ENCODE data around the gene RXRA. TPM values are rescaled to one million over a fixed set of nuclear protein-coding genes. Genes with fewer than 3 reads are reported as not detected.
A peak's percentile ranks its signal among the peaks of the same experiment; 100 is the strongest.

The RXRA gene
- polyA plus RNA-seq, 3 donors, result 15.8 to 91.0 (median 23.2) TPM

- no peak overlapping the region for H3K27ac Mint-ChIP-seq
- Histone ChIP-seq H3K9ac (ENCODE audit: insufficient read depth, low read length, poor library complexity, severe bottlenecking) (no peak overlapping the region), H4K20me1 (ENCODE audit: insufficient read depth, low read length) (no peaks in the 10 kb centered on the region), H3K79me2 (ENCODE audit: insufficient read depth, low read length) (no peaks in the 10 kb centered on the region), H3K27ac (ENCODE audit: low read depth in 1 of 2, low read length in 2 of 2) (no peak overlapping the region), H3K4me2 (replicated peaks; ENCODE audit: extremely low read depth, low read length, poor library complexity, severe bottlenecking) (no peak overlapping the region), H3K36me3 (replicated peaks in 1 of 2; ENCODE audit: control insufficient read depth in 1 of 2, insufficient read depth in 2 of 2, low read length in 2 of 2) (no peaks in the 10 kb centered on the region), H3K4me1 (ENCODE audit: control insufficient read depth in 1 of 2, insufficient read depth in 2 of 2, low read length in 2 of 2) (peaks cover 7 to 9% of the 10 kb centered on the region in 2 donors), H3K9me3 (replicated peaks in 1 of 2; ENCODE audit: control insufficient read depth in 1 of 2, insufficient read depth in 1 of 2, low read length in 2 of 2) (no peaks in the 10 kb centered on the region), H3K27me3 (ENCODE audit: control insufficient read depth in 2 of 2, insufficient read depth in 2 of 2, low read length in 2 of 2) (peaks cover 0 to 17% of the 10 kb centered on the region in 2 donors), H3K4me3 (replicated peaks in 1 of 3; ENCODE audit: low read depth in 2 of 3, low read length in 3 of 3) (no peak overlapping the region), H2AFZ (ENCODE audit: insufficient read depth, low read depth, low read length, poor library complexity, severe bottlenecking) (no peak overlapping the region)
- intact Hi-C loops (cut with micrococcal nuclease), result no loop called here
- no peaks in the 10 kb centered on the region for H3K36me3 Mint-ChIP-seq
- DNase-seq, result no peak
- H3K4me3 Mint-ChIP-seq, result peak overlapping the region in 1 of 2 donors; percentile 53
- H3K27me3 Mint-ChIP-seq (ENCODE audit: low read depth in 3 of 3), result peaks cover 29 to 60% (median 34%) of the 10 kb centered on the region in 3 donors
- TF ChIP-seq CTCF (IDR thresholded peaks at IDR 0.05), result no peak
- peaks cover 0 to 2% (median 0%) of the 10 kb centered on the region in 7 donors for H3K9me3 Mint-ChIP-seq
- H3K4me1 Mint-ChIP-seq, result peaks cover 11% of the 10 kb centered on the region
- WGBS (ENCODE audit: insufficient coverage), result 93% methylated on average over 14 of the region's 15 CpGs
Measured at GRCh38 chr9:134285215-134285845, 40.9 kb upstream of the RXRA start.

GRCh38 chr9:134286471-134287245, 39.6 kb upstream of the RXRA start:
- WGBS (ENCODE audit: insufficient coverage), result 19% methylated on average over 25 of the region's 27 CpGs
- Histone ChIP-seq H4K20me1 (ENCODE audit: insufficient read depth, low read length) (no peaks in the 10 kb centered on the region), H3K36me3 (replicated peaks in 1 of 2; ENCODE audit: control insufficient read depth in 1 of 2, insufficient read depth in 2 of 2, low read length in 2 of 2) (no peaks in the 10 kb centered on the region), H3K79me2 (ENCODE audit: insufficient read depth, low read length) (no peaks in the 10 kb centered on the region), H2AFZ (ENCODE audit: insufficient read depth, low read depth, low read length, poor library complexity, severe bottlenecking) (peak overlapping the region; percentile 71), H3K9ac (ENCODE audit: insufficient read depth, low read length, poor library complexity, severe bottlenecking) (peak overlapping the region; percentile 23), H3K4me2 (replicated peaks; ENCODE audit: extremely low read depth, low read length, poor library complexity, severe bottlenecking) (peak overlapping the region; percentile 13), H3K27ac (ENCODE audit: low read depth in 1 of 2, low read length in 2 of 2) (no peak overlapping the region), H3K27me3 (ENCODE audit: control insufficient read depth in 2 of 2, insufficient read depth in 2 of 2, low read length in 2 of 2) (peaks cover 0 to 17% of the 10 kb centered on the region in 2 donors), H3K4me1 (ENCODE audit: control insufficient read depth in 1 of 2, insufficient read depth in 2 of 2, low read length in 2 of 2) (peaks cover 7 to 9% of the 10 kb centered on the region in 2 donors), H3K4me3 (replicated peaks in 1 of 3; ENCODE audit: low read depth in 2 of 3, low read length in 3 of 3) (no peak overlapping the region), H3K9me3 (replicated peaks in 1 of 2; ENCODE audit: control insufficient read depth in 1 of 2, insufficient read depth in 1 of 2, low read length in 2 of 2) (no peaks in the 10 kb centered on the region)
- peak in 1 of 3 donors; percentile 16 for DNase-seq
- Mint-ChIP-seq H3K27me3 (ENCODE audit: low read depth in 3 of 3) (peaks cover 23 to 55% (median 31%) of the 10 kb centered on the region in 3 donors), H3K4me1 (peaks cover 11% of the 10 kb centered on the region), H3K36me3 (no peaks in the 10 kb centered on the region), H3K9me3 (peaks cover 0 to 6% (median 0%) of the 10 kb centered on the region in 7 donors), H3K4me3 (peak overlapping the region in 1 of 2 donors; percentile 48), H3K27ac (no peak overlapping the region)
- no peak for TF ChIP-seq CTCF (IDR thresholded peaks at IDR 0.05)
- intact Hi-C loops (cut with micrococcal nuclease), result no loop called here
